OCI-LY3 (cell line): Measurements from ENCODE around the gene CHID1.

Experiments used
- CTCF ChIP-seq: fragments of 200-600, 300-600 bp; sonication (generic); IDR thresholded peaks from 2 replicates; pipeline ENCODE4 v1.5.1; 2014; ENCODE audit warnings: antibody characterized with exemption, low read length, low read depth
- EZH2phosphoT487 ChIP-seq: fragments of 200-600 bp; shearing (Covaris generic); IDR thresholded peaks from 2 replicates; pipeline ENCODE4 v1.6.1; 2018; ENCODE audit warnings: antibody characterized with exemption, mixed run types, low read depth

- TF ChIP-seq CTCF (no peak), EZH2phosphoT487 (no peak)
Measured at GRCh38 chr11:944711-945470, 34.3 kb upstream of the CHID1 start.
